ENCODE results near the gene CLIP2. TPM values are rescaled to one million over a fixed set of nuclear protein-coding genes. Genes with fewer than 3 reads are reported as not detected.

CLIP2 gene
- polyA plus RNA-seq, 1 donor from 2014 or later, result 25.7 TPM

DNA sequence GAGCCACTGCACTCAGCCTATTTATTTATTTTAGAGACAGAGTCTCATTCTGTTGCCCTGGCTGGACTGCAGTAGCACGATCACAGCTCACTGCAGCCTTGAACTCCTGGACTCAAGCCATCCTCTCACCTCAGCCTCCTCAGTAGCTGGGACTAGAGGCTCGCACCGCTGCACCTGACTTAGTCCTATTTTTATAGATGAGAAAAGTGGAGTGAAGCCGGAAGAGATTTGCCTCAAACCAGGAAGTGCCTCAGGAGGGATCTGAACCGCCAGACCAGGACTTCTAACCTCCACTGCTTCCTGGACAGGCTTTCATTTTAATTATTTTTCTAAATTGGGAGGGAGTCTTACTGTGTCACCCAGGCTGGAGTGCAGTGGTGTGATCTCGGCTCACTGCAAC is 17.5 kb upstream of the CLIP2 start:
- H3K9ac ChIP-seq (ENCODE audit: low read length), result no peak overlapping the region
- no peaks in the 10 kb centered on the region for H3K9me2 ChIP-seq (ENCODE audit: insufficient read depth, low read length)
- H3K9me3 ChIP-seq (ENCODE audit: low read length), result no peaks in the 10 kb centered on the region
- no peak overlapping the region for H2AFZ ChIP-seq (ENCODE audit: low read depth, low read length)
- H3F3A ChIP-seq (ENCODE audit: insufficient read depth, low read length, poor library complexity, severe bottlenecking), result no peaks in the 10 kb centered on the region
- H3K27me3 ChIP-seq (ENCODE audit: insufficient read depth, low read depth, low read length), result no peaks in the 10 kb centered on the region
- H3K4me2 ChIP-seq (ENCODE audit: low read length), result no peak overlapping the region
- H3K36me3 ChIP-seq (ENCODE audit: insufficient read depth, low read length), result no peaks in the 10 kb centered on the region
- TF ChIP-seq EZH2 (IDR thresholded peaks at IDR 0.05; ENCODE audit: borderline replicate concordance, insufficient read depth, low read length, poor library complexity, severe bottlenecking) (no peak), POLR2AphosphoS5 (IDR thresholded peaks at IDR 0.05) (no peak), EP300 (conservative IDR thresholded peaks at IDR 0.05; ENCODE audit: poor library complexity, severe bottlenecking) (no peak)
- TF ChIP-seq, protein P1, sequence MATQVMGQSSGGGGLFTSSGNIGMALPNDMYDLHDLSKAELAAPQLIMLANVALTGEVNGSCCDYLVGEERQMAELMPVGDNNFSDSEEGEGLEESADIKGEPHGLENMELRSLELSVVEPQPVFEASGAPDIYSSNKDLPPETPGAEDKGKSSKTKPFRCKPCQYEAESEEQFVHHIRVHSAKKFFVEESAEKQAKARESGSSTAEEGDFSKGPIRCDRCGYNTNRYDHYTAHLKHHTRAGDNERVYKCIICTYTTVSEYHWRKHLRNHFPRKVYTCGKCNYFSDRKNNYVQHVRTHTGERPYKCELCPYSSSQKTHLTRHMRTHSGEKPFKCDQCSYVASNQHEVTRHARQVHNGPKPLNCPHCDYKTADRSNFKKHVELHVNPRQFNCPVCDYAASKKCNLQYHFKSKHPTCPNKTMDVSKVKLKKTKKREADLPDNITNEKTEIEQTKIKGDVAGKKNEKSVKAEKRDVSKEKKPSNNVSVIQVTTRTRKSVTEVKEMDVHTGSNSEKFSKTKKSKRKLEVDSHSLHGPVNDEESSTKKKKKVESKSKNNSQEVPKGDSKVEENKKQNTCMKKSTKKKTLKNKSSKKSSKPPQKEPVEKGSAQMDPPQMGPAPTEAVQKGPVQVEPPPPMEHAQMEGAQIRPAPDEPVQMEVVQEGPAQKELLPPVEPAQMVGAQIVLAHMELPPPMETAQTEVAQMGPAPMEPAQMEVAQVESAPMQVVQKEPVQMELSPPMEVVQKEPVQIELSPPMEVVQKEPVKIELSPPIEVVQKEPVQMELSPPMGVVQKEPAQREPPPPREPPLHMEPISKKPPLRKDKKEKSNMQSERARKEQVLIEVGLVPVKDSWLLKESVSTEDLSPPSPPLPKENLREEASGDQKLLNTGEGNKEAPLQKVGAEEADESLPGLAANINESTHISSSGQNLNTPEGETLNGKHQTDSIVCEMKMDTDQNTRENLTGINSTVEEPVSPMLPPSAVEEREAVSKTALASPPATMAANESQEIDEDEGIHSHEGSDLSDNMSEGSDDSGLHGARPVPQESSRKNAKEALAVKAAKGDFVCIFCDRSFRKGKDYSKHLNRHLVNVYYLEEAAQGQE (IDR thresholded peaks at IDR 0.05; ENCODE audit: borderline replicate concordance), result no peak
- TF ChIP-seq, protein P2, sequence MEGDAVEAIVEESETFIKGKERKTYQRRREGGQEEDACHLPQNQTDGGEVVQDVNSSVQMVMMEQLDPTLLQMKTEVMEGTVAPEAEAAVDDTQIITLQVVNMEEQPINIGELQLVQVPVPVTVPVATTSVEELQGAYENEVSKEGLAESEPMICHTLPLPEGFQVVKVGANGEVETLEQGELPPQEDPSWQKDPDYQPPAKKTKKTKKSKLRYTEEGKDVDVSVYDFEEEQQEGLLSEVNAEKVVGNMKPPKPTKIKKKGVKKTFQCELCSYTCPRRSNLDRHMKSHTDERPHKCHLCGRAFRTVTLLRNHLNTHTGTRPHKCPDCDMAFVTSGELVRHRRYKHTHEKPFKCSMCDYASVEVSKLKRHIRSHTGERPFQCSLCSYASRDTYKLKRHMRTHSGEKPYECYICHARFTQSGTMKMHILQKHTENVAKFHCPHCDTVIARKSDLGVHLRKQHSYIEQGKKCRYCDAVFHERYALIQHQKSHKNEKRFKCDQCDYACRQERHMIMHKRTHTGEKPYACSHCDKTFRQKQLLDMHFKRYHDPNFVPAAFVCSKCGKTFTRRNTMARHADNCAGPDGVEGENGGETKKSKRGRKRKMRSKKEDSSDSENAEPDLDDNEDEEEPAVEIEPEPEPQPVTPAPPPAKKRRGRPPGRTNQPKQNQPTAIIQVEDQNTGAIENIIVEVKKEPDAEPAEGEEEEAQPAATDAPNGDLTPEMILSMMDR (IDR thresholded peaks at IDR 0.05; ENCODE audit: poor library complexity, severe bottlenecking), result no peak
- no peak overlapping the region for H3K27ac ChIP-seq (ENCODE audit: low read length)
- no peak overlapping the region for H3K4me3 ChIP-seq (ENCODE audit: low read length)
- no peaks in the 10 kb centered on the region for H4K20me1 ChIP-seq (ENCODE audit: insufficient read depth)
- H3K79me2 ChIP-seq (replicated peaks; ENCODE audit: insufficient read depth, low read length), result no peaks in the 10 kb centered on the region

DNA sequence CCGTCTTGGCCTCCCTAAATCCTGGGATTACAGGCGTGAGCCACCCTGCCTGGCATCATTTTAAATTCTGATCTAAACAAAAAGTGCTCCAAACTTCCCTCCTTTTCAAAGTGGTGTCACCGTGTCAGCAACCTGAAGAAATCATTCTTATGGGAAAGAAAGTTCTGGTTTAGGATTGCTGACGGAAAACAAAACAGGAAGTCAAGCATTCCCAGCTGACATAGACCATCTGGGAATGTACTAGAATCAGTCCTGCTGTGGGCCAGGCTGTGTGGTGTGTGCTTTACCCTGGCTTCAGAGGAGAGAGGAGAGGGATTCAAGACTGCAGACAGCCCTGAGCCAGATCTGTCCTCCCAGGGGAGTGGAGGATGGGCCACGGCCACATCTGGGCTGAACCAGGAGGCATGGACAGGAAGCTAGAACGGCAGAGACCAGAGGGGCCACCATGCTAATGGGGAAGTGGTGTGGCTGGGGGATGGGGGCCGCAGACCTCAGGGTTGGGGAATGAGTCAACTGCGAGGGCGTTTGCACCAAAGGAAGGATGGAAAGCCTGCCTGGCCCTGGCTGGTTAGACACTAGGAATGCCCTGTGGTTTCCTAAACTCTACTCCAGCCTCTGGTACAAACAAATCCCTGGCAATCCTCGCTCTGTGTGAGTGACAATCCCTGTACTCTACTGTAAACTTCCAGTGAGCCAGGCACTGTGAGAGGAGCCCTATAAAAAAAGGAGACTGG is 16.7 kb upstream of the CLIP2 start:
- Histone ChIP-seq H2AFZ (ENCODE audit: low read depth, low read length) (no peak overlapping the region), H3K79me2 (replicated peaks; ENCODE audit: insufficient read depth, low read length) (no peaks in the 10 kb centered on the region), H3K9me2 (ENCODE audit: insufficient read depth, low read length) (no peaks in the 10 kb centered on the region), H3K4me2 (ENCODE audit: low read length) (no peak overlapping the region), H4K20me1 (ENCODE audit: insufficient read depth) (no peaks in the 10 kb centered on the region), H3F3A (ENCODE audit: insufficient read depth, low read length, poor library complexity, severe bottlenecking) (no peaks in the 10 kb centered on the region), H3K36me3 (ENCODE audit: insufficient read depth, low read length) (no peaks in the 10 kb centered on the region), H3K4me3 (ENCODE audit: low read length) (no peak overlapping the region), H3K9me3 (ENCODE audit: low read length) (no peaks in the 10 kb centered on the region), H3K27me3 (ENCODE audit: insufficient read depth, low read depth, low read length) (no peaks in the 10 kb centered on the region), H3K27ac (ENCODE audit: low read length) (no peak overlapping the region), H3K9ac (ENCODE audit: low read length) (no peak overlapping the region)
- TF ChIP-seq SMC3 (conservative IDR thresholded peaks at IDR 0.05; ENCODE audit: poor library complexity) (no peak), RAD21 (conservative IDR thresholded peaks at IDR 0.05) (no peak), POLR2AphosphoS5 (IDR thresholded peaks at IDR 0.05) (no peak), EP300 (conservative IDR thresholded peaks at IDR 0.05; ENCODE audit: poor library complexity, severe bottlenecking) (no peak), EZH2 (IDR thresholded peaks at IDR 0.05; ENCODE audit: borderline replicate concordance, insufficient read depth, low read length, poor library complexity, severe bottlenecking) (no peak), TAF1 (IDR thresholded peaks at IDR 0.05; ENCODE audit: low read depth) (no peak), MXI1 (conservative IDR thresholded peaks at IDR 0.05; ENCODE audit: poor library complexity, severe bottlenecking) (no peak)
- TF ChIP-seq, protein P2 (IDR thresholded peaks at IDR 0.05; ENCODE audit: poor library complexity, severe bottlenecking), result no peak
- TF ChIP-seq, protein P1 (IDR thresholded peaks at IDR 0.05; ENCODE audit: borderline replicate concordance), result no peak

Data from neural cell (in vitro differentiated cells).